C4-2B (cell line): ENCODE results near the gene CPN2.

Source experiments
- CTCF ChIP-seq: fragments of 450-650 bp; conservative IDR thresholded peaks from 2 replicates; pipeline ENCODE4 v1.5.1; 2017; ENCODE audit warnings: mild to moderate bottlenecking
- ZFX ChIP-seq: fragments of 450-650 bp; IDR thresholded peaks from 2 replicates; pipeline ENCODE4 v1.6.1; 2017

- TF ChIP-seq CTCF (no peak), ZFX (no peak)
These were observed 19.6 kb upstream of the CPN2 start for GRCh38 chr3:194370753-194371152.
